Inflammatory macrophage (primary cell): ENCODE measurements around the gene ADCY9.
"Not testable (repeated sequence)": the region's sequence is repeated elsewhere in the genome, so short reads cannot be mapped to it uniquely, and the experiment has no call there.

Experiments
- DNase-seq, 2 donors: peaks; one replicate each; pipeline ENCODE4 v3.0.0-alpha.2; 2020 to 2022

The ADCY9 gene

DNA sequence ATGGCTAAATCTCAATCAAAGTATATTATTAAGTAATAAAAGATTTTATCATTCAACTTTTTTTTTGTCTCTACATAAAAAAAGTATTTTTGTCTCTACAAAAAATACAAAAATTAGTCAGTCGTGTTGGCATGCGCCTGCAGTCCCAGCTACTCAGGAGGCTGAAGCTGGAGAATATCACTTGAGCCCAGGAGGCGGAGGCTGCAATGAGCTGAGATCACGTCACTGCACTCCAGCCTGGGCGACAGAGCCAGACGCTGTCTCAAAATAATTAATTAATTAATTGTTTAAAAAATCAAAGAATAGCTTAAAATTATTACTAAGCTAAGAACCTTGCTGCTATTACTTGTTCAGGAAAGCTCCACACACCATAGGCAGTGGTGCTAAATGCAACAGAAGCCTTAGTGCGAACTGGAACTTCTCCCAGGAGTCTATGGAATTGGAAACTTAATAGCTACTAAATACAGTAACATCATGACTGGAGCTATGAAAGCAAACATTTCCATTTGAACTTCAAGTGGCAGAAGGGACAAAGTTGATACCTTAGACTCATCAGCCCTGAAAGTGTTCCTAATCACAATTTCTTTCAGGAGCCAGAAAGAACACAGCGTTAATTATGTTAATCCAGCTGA, 22.6 kb downstream of the ADCY9 start:
- DNase-seq = no peak

- no peak for DNase-seq
Measured at GRCh38 chr16:4092547-4093265, 23.5 kb downstream of the ADCY9 start.

DNA sequence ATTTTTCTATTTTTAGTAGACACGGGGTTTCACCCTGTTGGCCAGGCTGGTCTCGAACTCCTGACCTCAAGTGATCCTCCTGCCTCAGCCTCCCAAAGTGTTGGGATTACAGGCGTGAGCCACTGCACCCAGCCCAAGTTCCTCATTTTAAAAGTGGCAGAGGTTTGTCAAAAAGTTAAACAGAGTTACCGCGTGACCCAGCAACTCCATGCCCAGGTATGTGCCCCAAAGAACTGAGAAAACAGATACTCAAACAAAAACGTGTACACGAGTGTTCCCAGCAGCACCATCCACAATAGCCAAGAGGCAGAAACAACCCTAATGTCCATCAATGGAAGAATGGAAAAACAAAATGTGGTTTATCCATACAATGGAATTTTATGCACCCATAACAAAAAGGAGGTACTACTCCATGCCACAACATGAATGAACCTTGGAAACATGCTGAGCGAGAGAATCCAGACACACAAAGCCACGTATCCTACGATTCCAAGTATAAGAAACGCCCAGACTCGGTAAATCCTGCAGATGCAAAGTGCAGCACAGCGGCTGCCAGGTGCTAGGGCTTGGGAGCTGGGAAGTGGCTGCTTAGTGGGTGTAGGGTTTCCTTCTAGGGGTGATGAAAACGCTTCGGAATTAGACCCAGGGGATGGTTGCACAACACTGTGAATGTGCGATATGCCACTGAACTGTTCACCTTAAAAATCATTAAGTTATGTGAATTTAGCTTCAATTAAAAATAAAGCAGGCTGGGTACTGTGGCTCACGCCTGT, 24.8 kb downstream of the ADCY9 start:
- no peak for DNase-seq

GRCh38 chr16:4090351-4090851, 25.8 kb downstream of the ADCY9 start:
- DNase-seq = peak; percentile 36 to 56

DNA sequence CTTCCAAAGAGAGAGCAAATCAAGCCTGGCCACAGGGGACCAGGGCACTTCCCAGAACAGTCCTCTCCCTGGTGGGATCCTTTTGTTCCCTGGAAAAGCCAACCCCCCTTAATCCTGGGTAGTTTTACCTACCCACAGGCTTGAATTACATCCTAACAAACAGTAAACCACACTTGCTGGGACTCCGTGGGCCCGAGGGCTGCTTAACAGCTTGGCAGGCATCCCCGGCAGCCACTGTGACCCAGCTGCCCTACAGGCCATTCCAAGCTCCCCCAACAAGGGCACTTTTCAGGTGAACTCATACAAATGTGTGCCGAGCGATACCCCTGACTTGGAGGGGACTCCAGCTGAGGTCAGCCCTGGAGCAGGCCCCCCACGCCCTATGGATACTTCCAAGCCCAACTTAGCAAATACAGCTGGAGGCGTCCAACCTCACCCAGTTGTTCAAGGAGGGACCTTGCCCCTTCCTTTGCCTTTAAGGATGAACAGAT, 26.4 kb downstream of the ADCY9 start:
- no peak for DNase-seq

DNA sequence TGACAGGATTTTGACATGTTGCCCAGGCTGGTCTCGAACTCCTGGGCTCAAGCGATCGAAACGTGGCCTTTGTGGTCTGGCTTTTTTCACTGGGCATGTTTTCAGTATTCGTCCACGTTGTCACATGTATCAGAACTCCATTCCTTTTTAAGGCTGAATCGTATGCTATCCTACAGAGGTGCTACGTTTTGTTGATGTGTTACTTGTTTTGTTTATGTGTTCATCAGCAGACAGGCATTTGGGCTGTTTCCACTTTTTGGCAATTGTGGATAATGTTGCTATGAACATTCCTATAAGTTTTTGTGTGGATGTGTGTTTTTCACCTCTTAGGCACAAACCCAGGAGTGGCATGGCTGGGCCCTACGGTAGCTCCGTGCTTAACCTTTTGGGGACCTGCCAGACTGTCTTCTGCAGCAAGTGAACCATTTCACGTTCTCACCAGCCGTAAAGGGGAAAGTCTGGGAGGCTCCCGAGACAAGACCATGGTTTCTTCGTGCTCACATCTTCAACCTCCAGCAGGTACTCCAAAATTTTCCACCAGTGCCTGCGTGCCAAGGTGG, 26.9 kb downstream of the ADCY9 start:
- no peak for DNase-seq

- DNase-seq = no peak
Measured at GRCh38 chr16:4087990-4088577, 28.2 kb downstream of the ADCY9 start.

DNA sequence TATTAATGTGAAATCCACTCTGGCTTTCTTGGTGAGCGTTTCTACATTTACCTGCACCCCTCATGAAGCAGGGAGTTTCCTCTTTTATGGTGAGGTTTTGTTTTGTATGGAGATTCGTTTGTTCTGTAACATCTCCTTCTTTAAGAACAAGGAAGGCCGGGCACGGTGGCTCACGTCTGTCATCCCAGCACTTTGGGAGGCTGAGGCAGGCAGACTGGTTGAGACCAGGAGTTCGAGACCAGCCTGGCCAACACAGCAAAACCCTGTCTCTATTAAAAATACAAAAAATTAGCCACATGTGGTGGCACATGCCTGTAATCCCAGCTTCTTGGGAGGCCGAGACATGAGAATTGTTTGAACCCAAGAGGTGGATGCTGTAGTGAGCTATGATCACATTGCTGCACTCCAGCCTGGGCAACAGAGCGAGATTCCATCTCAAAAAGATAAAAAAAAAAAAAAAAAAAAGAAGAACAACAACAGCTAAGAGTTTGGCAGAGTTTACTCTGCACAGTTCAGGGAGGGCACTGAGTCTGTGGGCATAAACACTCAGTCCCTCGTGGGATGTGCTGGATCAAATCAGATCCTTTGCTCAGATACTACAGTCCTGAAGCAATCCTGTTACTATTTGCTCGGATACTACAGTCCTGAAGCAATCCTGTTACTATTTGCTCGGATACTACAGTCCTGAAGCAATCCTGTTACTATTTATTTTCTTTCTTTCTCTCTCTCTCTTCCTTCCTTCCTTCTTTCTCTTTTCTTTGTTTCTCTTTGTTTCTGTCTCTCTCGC, 28.9 kb downstream of the ADCY9 start:
- no peak for DNase-seq

DNA sequence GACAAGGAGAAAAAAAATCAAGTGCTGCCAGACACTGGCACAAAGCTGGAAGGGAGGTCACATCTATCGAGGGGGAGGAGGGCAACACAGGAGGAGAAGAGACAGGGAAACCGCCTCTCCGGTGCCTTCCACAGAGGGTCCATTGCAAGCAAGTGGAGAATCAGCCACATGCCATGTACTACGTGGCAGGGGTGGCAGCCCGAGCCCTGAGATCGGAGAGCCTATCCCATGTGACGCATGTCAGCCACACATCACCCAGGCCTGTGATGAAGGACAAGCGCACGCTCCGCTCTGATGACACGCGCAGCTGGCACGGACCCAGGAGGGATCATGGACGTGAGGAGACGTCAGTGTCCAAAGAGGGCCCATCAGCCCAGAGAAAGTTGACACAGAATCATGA, 30.1 kb downstream of the ADCY9 start:
- DNase-seq = no peak

DNA sequence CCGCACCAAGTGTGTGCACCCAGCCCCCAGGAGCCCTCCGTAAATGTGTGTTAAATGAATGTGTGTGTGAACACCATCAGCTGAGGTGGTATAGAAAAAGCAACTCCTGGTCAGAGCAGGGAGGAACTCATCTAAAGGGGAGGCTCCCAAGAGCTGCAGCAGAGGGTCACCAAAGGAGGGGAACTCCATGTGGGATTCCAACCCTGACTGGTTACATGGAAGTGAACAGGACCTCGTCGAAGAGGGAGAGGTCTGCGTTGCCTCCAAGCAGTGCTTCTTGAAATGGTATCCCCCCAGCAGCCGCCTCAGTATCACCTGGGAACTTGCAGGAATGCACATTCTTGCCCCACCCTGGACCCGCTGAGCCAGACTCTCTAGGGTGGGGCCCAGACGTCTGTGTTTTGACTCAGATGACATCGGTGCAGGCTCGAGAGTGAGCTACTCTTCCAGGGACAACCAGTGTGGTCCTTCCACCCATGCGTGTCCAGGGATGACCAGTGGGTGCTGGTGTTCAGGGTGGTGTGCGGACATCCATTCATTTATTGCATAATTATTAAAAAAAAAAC, 30.8 kb downstream of the ADCY9 start:
- no peak for DNase-seq

DNA sequence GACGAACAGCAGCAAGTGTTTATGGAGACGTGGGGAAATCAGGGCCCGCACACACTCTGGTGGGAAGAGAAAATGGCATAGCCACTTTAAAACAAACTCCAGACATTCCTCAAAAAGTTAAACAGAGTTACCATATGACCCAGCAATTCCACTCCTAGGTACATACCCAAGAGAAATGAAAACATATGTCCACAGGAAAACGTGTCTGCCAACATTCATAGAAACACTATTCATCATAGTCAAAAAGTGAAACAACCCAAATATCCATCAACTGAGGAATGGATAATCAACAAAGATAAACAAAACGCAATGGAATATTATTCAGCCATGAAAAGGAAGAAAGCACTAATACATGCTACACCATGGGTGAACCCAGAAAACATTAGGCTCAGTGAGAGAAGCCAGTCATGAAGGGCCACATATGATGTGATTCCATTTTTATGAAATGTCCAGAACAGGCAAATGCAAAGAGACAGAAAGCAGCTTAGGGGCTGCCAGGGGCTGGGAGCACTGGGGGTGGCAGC, 32.8 kb downstream of the ADCY9 start:
- no peak for DNase-seq

DNA sequence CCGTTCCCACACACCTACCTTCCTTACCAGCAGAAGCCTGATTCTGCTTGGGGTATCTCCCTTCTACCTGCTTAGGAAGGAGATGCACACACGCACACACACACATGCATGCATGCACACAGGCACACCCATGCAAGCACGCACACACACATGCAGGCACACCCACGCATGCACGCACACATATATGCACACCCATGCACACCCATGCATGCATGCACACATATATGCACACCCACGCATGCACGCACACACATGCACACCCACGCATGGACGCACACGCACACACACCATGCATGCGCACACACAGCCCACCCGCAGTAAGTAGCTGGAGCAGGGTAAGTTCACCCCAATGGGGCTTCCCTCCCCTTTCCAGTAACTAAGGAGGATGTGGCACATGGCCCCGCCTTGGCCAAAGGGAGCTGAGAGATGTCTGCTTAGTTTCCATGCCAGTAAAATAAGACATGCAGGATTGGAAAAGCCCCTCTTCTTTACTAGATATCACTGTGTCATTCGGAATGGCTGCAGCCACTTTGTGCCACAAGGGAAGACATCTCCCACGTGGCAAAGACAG, 33.7 kb downstream of the ADCY9 start:
- no peak for DNase-seq

DNA sequence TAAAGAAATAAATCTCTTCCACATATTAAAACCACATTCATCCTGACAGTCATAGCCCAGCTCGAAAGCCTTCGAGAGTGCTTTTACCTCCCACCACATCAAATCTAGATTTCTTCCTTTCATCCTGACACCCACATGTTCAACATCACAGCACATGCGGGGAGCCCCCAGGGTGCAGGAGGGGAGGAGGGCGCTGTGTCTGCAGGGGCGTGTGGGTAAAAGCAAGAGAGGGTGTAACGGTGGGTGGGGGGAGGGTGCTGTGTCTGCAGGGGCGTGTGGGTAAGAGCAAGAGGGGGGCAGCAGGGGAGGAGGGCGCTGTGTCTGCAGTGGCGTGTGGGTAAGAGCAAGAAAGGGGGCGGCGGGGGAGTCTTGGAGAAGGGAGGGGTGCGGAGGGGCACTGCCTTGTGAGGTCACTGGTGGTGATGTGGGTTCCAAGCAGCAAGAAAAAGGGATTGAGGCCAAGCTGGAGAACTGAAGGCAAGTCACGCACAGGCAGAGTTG, 34.7 kb downstream of the ADCY9 start:
- no peak for DNase-seq

GRCh38 chr16:4081047-4081446, 35.2 kb downstream of the ADCY9 start:
- DNase-seq = no peak

GRCh38 chr16:4077174-4077649, 39.0 kb downstream of the ADCY9 start:
- no peak for DNase-seq

DNA sequence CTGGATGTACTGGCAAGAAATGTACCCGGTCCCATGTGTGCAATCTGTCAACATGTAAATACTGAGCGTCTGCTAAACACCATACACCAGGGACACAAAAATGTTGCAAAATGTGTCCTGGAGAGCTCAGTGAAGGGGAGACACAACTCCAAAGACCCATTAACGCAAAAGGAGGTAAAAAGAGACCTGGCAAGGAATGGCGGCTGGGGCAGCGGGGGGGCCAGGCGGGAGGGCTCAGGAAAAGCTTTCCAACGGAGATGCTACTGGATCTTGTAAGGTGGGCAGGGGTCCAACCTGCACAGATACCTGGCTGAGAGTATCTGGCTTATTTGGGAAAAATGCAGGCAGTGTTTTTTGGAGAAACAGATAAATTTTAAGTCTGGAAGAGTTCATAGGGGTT, 40.7 kb downstream of the ADCY9 start:
- DNase-seq = no peak

DNA sequence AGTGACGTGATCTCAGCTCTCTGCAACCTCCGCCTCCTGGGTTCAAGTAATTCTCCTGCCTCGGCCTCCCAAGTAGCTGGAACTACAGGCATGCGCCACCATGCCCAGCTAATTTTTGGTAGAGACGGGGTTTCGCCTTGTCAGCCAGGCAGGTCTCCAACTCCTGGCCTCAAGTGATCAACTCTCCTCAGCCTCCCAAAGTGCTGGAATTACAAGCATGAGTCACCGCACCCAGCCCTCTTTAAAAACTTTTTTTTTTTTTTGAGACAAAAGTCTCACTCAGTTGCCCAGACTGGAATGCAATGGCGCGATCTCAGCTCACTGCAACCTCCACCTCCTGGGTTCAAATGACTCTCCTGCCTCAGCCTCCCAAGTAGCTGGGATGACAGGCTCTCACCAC, 43.1 kb downstream of the ADCY9 start:
- DNase-seq = not testable (repeated sequence)

DNA sequence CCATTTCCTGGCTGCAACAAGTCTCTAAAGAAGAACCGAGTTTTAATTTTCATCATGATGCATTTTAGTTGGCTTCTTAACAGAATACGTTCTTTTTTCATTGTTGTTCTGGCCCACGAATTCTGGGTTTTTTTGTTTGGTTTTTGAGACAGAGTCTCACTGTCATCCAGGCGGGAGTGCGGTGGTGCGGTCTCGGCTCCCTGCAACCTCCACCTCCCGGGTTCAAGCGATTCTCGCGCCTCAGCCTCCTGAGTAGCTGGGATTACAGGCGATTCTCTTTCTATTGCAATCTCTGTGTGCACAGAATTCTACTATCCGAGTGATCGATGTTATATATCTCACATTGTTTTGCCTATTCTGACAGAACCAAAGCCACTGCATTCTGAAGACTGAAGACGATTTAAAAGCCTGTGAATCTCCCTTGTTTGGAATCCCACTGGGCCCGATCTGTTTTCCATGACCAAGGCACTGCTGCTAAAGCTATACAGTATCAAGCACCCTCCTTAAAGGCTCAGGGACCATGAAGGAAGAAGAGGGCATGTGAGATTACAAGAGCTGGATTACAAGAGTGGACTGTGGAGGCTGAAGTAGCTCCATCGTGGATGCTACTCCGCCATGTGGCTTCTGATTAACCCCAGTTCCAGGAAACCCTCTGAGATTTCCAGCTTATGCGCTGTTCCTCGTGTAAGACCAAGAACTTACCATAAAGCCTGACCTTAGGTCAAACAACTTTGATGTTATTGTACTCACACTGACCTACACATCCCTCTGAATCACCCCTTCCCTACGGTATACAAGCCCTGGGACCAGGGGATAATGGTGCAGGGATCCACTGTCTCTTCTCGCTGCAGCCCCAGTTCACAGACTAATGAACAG, 44.3 kb downstream of the ADCY9 start:
- no peak for DNase-seq

GRCh38 chr16:4070936-4071335, 45.3 kb downstream of the ADCY9 start:
- DNase-seq = no peak
